HCT116 (cell line): ENCODE measurements around the gene APC2. TPM values are rescaled to one million over a fixed set of nuclear protein-coding genes. Genes with fewer than 3 reads are reported as not detected.

Experiments used
- ATAC-seq: fragments of 200-7000 bp; cut with Tn5 transposase; 2 replicates; pipeline ENCODE4 v1.9.1; 2020; ENCODE audit warnings: mild to moderate bottlenecking, moderate library complexity
- BruUV-seq: library from RNA; stranded (reverse); fragments of 400-500 nt; replicated peaks from 2 replicates; lab custom pipeline; 2021; lab: Mats Ljungman, UMichigan
- CTCF ChIA-PET: fragments of 300-600 bp; sonication (Branson Sonifier 250); formaldehyde crosslinking; loops from one replicate; lab custom pipeline; 2021; ENCODE audit warnings: antibody characterized with exemption; lab: Charles Lee
- POLR2A ChIA-PET: fragments of 300-600, 350-600 bp; sonication (Branson Sonifier 250); formaldehyde crosslinking; loops from one replicate; lab custom pipeline; 2021; ENCODE audit warnings: antibody characterized with exemption; lab: Charles Lee
- RAD21 ChIA-PET, 2 experiments: fragments of 300-600 bp; sonication (Branson Sonifier 250); formaldehyde crosslinking; loops; one replicate each; lab custom pipeline; 2023; ENCODE audit warnings: low total read pairs in 2 of 2; ENCODE audit not compliant: uncharacterized antibody in 2 of 2, unreplicated experiment in 2 of 2, low non-redundant PET in 1 of 2; lab: Charles Lee
- DNase-seq: peaks from one replicate; pipeline ENCODE4 v3.0.0-alpha.2; 2010; ENCODE audit warnings: low read depth, low spot score
- H2AFZ ChIP-seq: fragments of 200-600 bp; shearing (Covaris generic), sonication (generic); 2 replicates; pipeline ENCODE4 v1.6.1; 2017; ENCODE audit warnings: low read depth, mixed run types, mixed read lengths, antibody characterized with exemption, low read length; ENCODE audit not compliant: poor library complexity, severe bottlenecking
- H3K27ac ChIP-seq: 2 replicates; pipeline ENCODE4 v1.5.1; 2012; ENCODE audit warnings: low read depth, low read length
- H3K27me3 ChIP-seq: fragments of 200-600 bp; sonication (generic); 2 replicates; pipeline ENCODE4 v1.6.1; 2016; ENCODE audit warnings: mixed run types, low read length, mixed read lengths; ENCODE audit not compliant: insufficient read depth
- H3K36me3 ChIP-seq, 2 experiments: fragments of 200-500 bp in 1 of 2; fragments of 200-600 bp in 1 of 2; sonication (Bioruptor generic) in 1 of 2; sonication (generic) in 1 of 2; 2 replicates each; pipeline versions ENCODE4 v1.5.1 to v1.6.1; 2014 to 2016; ENCODE audit warnings: low read length in 2 of 2, inconsistent platforms in 1 of 2, mixed read lengths in 1 of 2, mixed run types in 1 of 2; ENCODE audit not compliant: insufficient read depth in 2 of 2, control insufficient read depth in 1 of 2
- H3K4me1 ChIP-seq, 2 experiments: fragments of 200-600 bp in 1 of 2; sonication (generic) in 1 of 2; 2 replicates each; pipeline versions ENCODE4 v1.5.1 to v1.6.1; 2012 to 2017; ENCODE audit warnings: low read length in 2 of 2, inconsistent platforms in 1 of 2, mild to moderate bottlenecking in 1 of 2, mixed read lengths in 1 of 2, mixed run types in 1 of 2, moderate library complexity in 1 of 2; ENCODE audit not compliant: insufficient read depth in 2 of 2, control insufficient read depth in 1 of 2
- H3K4me2 ChIP-seq: fragments of 200-600 bp; sonication (generic); 2 replicates; pipeline ENCODE4 v1.6.1; 2017; ENCODE audit warnings: mixed run types, low read length, mixed read lengths
- H3K4me3 ChIP-seq, 2 experiments: fragments of 200-600 bp in 1 of 2; sonication (generic) in 1 of 2; replicated peaks in 1 of 2; 2 replicates each; pipeline ENCODE4 v1.5.1; 2011 to 2016; ENCODE audit warnings: low read length in 2 of 2, control low read depth in 1 of 2, low read depth in 1 of 2, mild to moderate bottlenecking in 1 of 2, mixed read lengths in 1 of 2, mixed run types in 1 of 2
- H3K79me2 ChIP-seq: fragments of 200-600 bp; sonication (generic); 2 replicates; pipeline ENCODE4 v1.6.1; 2017; ENCODE audit warnings: mild to moderate bottlenecking, mixed run types, low read length, moderate library complexity, mixed read lengths; ENCODE audit not compliant: insufficient read depth
- H3K9ac ChIP-seq: fragments of 200-600 bp; sonication (generic); 2 replicates; pipeline ENCODE4 v1.6.1; 2016; ENCODE audit warnings: low read length, mixed read lengths
- H3K9me2 ChIP-seq: fragments of 200-600 bp; sonication (generic), shearing (Covaris generic); 2 replicates; pipeline ENCODE4 v1.6.1; 2017; ENCODE audit warnings: mixed run types, mild to moderate bottlenecking, moderate library complexity; ENCODE audit not compliant: insufficient read depth
- H3K9me3 ChIP-seq, 2 experiments: fragments of 200-500 bp in 1 of 2; fragments of 200-600 bp in 1 of 2; sonication (Bioruptor generic) in 1 of 2; sonication (generic) in 1 of 2; 2 replicates each; pipeline ENCODE4 v1.6.1; 2014 to 2017; ENCODE audit warnings: low read length in 2 of 2, mixed read lengths in 2 of 2, inconsistent platforms in 1 of 2, low read depth in 1 of 2, mild to moderate bottlenecking in 1 of 2, mixed run types in 1 of 2, moderate library complexity in 1 of 2; ENCODE audit not compliant: control insufficient read depth in 1 of 2, insufficient read depth in 1 of 2
- H4K20me1 ChIP-seq: fragments of 200-600 bp; sonication (generic), shearing (Covaris generic); 2 replicates; pipeline ENCODE4 v1.6.1; 2017; ENCODE audit warnings: mixed run types, mild to moderate bottlenecking, moderate library complexity; ENCODE audit not compliant: insufficient read depth
- CBX3 ChIP-seq: IDR thresholded peaks from 2 replicates; pipeline ENCODE4 v1.6.1; 2012; ENCODE audit warnings: low read depth
- CEBPB ChIP-seq: IDR thresholded peaks from 2 replicates; pipeline ENCODE4 v1.6.1; 2012; ENCODE audit warnings: low read depth
- EGR1 ChIP-seq: IDR thresholded peaks from 2 replicates; pipeline ENCODE4 v1.6.1; 2012; ENCODE audit warnings: low read depth
- EZH2 ChIP-seq: fragments of 200-600 bp; sonication (generic); IDR thresholded peaks from 2 replicates; pipeline ENCODE4 v1.6.1; 2017; ENCODE audit warnings: antibody characterized with exemption, mixed run types
- FOSL1 ChIP-seq: IDR thresholded peaks from 2 replicates; pipeline ENCODE4 v1.6.1; 2012; ENCODE audit warnings: low read depth
- JUND ChIP-seq: IDR thresholded peaks from 2 replicates; pipeline ENCODE4 v1.6.1; 2012
- POLR2AphosphoS5 ChIP-seq: IDR thresholded peaks from 2 replicates; pipeline ENCODE4 v1.6.1; 2011; ENCODE audit warnings: mild to moderate bottlenecking, low read depth, low read length, moderate library complexity
- RAD21 ChIP-seq: IDR thresholded peaks from 2 replicates; pipeline ENCODE4 v1.6.1; 2012; ENCODE audit warnings: low read depth, mild to moderate bottlenecking
- SIN3A ChIP-seq: IDR thresholded peaks from 2 replicates; pipeline ENCODE4 v1.6.1; 2012; ENCODE audit warnings: low read depth
- SP1 ChIP-seq: IDR thresholded peaks from 2 replicates; pipeline ENCODE4 v1.6.1; 2012; ENCODE audit warnings: low read depth
- SRF ChIP-seq: IDR thresholded peaks from 2 replicates; pipeline ENCODE4 v1.6.1; 2012; ENCODE audit warnings: low read depth
- TCF7L2 ChIP-seq: IDR thresholded peaks from 2 replicates; pipeline ENCODE4 v1.7.0; 2011; ENCODE audit warnings: borderline replicate concordance, inconsistent platforms; ENCODE audit not compliant: insufficient read depth, insufficient read length; ENCODE audit errors: extremely low read depth
- YY1 ChIP-seq: IDR thresholded peaks from 2 replicates; pipeline ENCODE4 v1.6.1; 2011; ENCODE audit warnings: low read length, low read depth, moderate library complexity, mild to moderate bottlenecking; ENCODE audit not compliant: insufficient replicate concordance; ENCODE audit errors: extremely low read depth
- ZBTB33 ChIP-seq: IDR thresholded peaks from 2 replicates; pipeline ENCODE4 v1.6.1; 2011; ENCODE audit warnings: mild to moderate bottlenecking, low read length, moderate library complexity; ENCODE audit not compliant: insufficient replicate concordance; ENCODE audit errors: extremely low read depth
- ZFX ChIP-seq: fragments of 450-650 bp; IDR thresholded peaks from 2 replicates; pipeline ENCODE4 v1.6.1; 2017
- ZNF274 ChIP-seq: fragments of 200-500 bp; sonication (Bioruptor generic); IDR thresholded peaks from 2 replicates; pipeline ENCODE4 v1.6.1; 2014; ENCODE audit warnings: mild to moderate bottlenecking, low read depth, low read length, inconsistent platforms
- intact Hi-C: fragments of 100-400 bp; cut with micrococcal nuclease; formaldehyde crosslinking; loops from 2 replicates; pipeline ENCODE4 v1.10.0; 2022
- total RNA-seq: library from RNA; stranded (reverse); gene quantifications from one replicate; pipeline ENCODE4 v1.2.1, GENCODE V29; 2021; ENCODE audit not compliant: unreplicated experiment
- TF ChIP-seq, protein P1 (sequence below): IDR thresholded peaks from 2 replicates; pipeline ENCODE4 v1.6.1; 2012
- TF ChIP-seq, protein P2 (sequence below), 3 experiments: fragments of 200-600 bp in 1 of 3; sonication (generic) in 1 of 3; IDR thresholded peaks in 2 of 3; conservative IDR thresholded peaks in 1 of 3; 2 replicates each; pipeline ENCODE4 v1.5.1; 2012 to 2017; ENCODE audit warnings: low read depth in 2 of 3, low read length in 2 of 3, antibody characterized with exemption in 1 of 3, borderline replicate concordance in 1 of 3, control low read depth in 1 of 3, mild to moderate bottlenecking in 1 of 3, mixed read lengths in 1 of 3, mixed run types in 1 of 3, moderate library complexity in 1 of 3; ENCODE audit not compliant: insufficient read depth in 1 of 3

APC2 gene
- total RNA-seq, 1 experiment from 2014 or later, result 1.6 TPM

DNA sequence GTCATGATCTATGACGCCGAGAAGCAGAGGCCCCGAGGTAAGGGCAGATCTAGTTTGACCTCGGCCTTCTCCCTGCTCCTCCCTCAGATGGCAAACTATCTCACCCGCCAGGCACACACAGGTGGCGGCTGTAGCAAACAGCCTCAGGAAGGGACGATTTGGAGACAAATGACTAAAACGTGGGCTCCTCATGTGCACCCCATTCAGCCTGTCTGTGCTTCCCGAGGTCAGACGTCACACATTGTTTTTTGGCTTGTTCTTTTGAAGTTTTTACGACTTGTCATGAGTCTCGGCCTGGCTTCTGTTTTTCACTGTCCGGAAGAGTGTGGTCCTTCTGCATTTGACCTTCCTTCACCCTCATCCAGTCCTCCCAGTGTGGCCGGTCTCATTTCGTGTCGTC lies 27.6 kb upstream of the APC2 start:
- Histone ChIP-seq H3K4me3 (no peak overlapping the region), H3K27me3 (no peaks in the 10 kb centered on the region), H3K9ac (no peak overlapping the region), H3K4me2 (no peak overlapping the region), H3K36me3 (peaks cover 52 to 76% of the 10 kb centered on the region in 2 experiments), H3K9me3 (no peaks in the 10 kb centered on the region), H3K4me1 (no peaks in the 10 kb centered on the region), H4K20me1 (no peaks in the 10 kb centered on the region; the same call in 1 of the 2 replicates), H3K9me2 (no peaks in the 10 kb centered on the region), H2AFZ (no peak overlapping the region), H3K79me2 (peaks cover 95% of the 10 kb centered on the region), H3K27ac (no peak overlapping the region; the same call in 1 of the 2 replicates)
- no peak for TF ChIP-seq ZBTB33
- no peak for TF ChIP-seq JUND
- TF ChIP-seq SP1, result no peak
- no peak for TF ChIP-seq SRF
- no peak for TF ChIP-seq EGR1
- no peak for TF ChIP-seq CBX3
- TF ChIP-seq, protein P1, sequence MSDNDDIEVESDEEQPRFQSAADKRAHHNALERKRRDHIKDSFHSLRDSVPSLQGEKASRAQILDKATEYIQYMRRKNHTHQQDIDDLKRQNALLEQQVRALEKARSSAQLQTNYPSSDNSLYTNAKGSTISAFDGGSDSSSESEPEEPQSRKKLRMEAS, result no peak
- no peak for TF ChIP-seq RAD21
- TF ChIP-seq, protein P2, sequence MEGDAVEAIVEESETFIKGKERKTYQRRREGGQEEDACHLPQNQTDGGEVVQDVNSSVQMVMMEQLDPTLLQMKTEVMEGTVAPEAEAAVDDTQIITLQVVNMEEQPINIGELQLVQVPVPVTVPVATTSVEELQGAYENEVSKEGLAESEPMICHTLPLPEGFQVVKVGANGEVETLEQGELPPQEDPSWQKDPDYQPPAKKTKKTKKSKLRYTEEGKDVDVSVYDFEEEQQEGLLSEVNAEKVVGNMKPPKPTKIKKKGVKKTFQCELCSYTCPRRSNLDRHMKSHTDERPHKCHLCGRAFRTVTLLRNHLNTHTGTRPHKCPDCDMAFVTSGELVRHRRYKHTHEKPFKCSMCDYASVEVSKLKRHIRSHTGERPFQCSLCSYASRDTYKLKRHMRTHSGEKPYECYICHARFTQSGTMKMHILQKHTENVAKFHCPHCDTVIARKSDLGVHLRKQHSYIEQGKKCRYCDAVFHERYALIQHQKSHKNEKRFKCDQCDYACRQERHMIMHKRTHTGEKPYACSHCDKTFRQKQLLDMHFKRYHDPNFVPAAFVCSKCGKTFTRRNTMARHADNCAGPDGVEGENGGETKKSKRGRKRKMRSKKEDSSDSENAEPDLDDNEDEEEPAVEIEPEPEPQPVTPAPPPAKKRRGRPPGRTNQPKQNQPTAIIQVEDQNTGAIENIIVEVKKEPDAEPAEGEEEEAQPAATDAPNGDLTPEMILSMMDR (IDR thresholded peaks at IDR 0.05 in 2 of 3, conservative IDR thresholded peaks at IDR 0.05 in 1 of 3; ENCODE audit: borderline replicate concordance in 1 of 3, insufficient read depth in 1 of 3, low read depth in 2 of 3, low read length in 2 of 3), result no peak
- TF ChIP-seq CEBPB, result no peak
- no peak for TF ChIP-seq POLR2AphosphoS5
- no peak for TF ChIP-seq FOSL1
- TF ChIP-seq YY1, result no peak
- TF ChIP-seq ZNF274, result no peak
- no peak for TF ChIP-seq TCF7L2
- TF ChIP-seq EZH2, result no peak
- no peak for TF ChIP-seq SIN3A
- no peak for TF ChIP-seq ZFX
- ChIA-PET CTCF (no interaction called here), RAD21 (no interaction called here), POLR2A (no interaction called here)
- DNase-seq (no peak), ATAC-seq (no peak)
- intact Hi-C loops, result no loop called here
- BruUV-seq, result no TSS peak
